ENCODE results near the gene GRIK4.

The GRIK4 gene

DNA sequence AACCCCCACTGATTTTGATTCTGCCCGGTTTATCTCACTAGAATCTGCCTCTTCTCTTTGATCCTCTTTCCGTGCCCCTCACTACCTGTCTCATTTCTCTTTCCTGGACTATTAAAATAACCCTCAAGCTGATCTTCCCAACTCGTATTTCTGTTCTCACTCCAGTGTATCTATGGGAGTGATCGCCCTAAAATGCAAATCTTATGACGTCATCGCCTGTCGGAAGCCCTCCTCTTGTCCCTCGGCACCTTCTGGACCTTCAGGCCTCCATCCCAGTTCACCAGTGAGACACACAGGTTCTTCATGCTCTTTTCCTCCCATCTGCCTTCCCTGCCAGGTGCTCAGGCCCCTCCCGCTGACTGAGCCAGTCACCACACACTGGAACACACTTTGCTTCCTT, 277.8 kb downstream of the GRIK4 start:
- DNase-seq: no peak

DNA sequence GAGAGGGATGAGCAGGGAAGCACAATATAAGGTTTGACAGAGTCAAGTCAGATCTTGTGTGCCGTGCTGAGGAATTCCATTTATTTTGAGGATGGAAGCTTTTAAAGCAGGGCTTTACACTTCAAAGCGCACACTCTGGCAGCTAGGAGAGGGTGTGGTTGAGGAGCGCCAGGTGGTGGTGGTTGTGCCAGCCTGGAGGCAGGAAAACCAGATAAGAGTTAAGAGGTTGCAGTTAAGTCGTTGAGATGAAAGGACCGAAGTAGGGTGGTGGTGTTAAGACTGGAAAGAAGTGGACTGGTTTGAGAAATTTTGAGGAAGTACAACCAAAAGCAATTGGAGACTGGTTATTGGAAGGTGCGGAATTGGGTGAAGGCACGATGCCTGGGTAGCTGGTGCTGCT, 280.8 kb downstream of the GRIK4 start:
- DNase-seq: no peak

DNA sequence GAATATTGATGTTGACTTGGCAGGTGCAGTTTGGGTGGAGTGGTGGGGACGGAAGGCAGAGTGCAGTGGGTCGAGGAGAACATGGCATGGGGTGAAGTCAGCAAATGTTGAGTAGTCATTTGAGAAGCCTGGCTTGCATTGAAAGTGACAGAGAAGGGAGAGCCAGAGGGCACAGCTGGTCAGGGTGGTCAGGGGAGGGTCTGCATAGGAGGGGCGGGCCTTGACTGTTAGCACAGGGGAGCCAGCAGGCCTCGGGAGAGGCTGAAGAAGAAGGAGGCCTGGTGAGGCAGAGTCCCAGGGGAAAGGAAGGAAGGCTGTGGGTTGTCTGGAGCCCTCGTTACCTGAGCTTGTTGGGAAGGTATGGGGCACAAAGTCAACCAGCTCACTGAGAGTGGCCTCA, 281.6 kb downstream of the GRIK4 start:
- DNase-seq: no peak

DNA sequence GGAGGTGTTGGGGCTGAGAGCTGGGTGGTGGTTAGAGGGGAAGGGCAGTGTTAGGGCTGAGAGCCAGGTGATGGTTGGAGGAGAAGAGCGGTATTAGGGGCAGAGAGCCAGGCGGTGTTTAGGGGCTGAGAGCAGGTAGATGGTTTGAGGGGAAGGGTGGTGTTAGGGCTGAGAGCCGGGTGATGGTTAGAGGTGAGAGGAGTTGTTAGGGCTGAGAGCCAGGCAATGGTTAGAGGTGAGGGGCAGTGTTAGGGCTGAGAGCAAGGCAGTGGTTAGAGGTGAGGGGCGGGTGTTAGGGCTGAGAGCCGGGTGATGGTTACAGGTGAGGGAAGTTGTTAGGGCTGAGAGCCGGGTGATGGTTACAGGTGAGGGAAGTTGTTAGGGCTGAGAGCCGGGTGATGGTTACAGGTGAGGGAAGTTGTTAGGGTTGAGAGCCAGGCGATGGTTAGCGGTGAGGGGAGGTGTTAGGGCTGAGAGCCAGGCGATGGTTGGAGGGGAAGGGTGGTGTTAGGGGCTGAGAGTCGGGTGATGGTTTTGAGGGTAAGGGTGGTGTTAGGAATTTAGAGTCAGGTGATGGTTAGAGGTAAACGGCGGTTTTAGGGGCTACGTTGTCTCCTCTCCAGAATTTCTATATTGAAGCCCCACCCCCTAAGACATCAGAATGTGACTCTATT, 282.4 kb downstream of the GRIK4 start:
- DNase-seq: no peak

DNA sequence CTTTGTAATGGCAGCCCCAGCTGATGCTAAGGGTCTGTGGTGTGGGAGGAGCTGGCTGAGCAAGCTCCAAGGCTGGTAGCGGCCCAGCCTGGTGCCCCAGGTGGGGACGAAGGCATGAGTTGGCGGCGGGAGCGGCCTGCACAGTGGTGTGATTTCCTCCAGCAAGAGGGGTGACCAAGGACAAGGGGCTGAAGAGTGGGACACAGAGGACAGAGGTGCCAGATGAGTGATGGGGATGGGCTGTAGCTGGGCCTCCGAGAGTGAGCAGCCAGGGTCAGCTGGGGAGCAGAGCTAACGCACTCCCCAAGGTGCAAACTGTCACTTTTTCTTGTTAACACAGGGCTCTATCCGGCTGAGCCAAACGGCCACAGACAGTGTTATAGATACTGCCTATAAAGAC, 283.2 kb downstream of the GRIK4 start:
- DNase-seq: no peak

DNA sequence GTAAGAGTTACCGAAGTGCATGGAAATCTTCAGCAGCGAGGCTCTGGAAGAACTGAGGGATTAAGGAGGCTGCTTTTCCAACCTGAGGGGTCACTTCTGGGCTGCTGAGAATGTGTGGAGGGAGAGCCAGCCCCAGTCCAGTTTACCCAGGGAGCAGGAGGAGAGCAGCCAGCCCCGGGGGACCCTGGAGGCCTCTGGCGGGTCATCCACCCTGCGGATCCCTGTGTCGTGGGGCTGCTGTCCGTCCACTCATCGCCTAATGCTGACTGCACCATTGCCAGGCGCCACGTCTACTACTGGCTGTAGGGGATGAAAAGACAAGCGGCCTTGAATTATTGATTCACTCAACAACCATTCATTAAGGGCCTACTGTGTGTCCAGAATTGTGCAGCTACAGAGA, 283.6 kb downstream of the GRIK4 start:
- no peak for DNase-seq

DNA sequence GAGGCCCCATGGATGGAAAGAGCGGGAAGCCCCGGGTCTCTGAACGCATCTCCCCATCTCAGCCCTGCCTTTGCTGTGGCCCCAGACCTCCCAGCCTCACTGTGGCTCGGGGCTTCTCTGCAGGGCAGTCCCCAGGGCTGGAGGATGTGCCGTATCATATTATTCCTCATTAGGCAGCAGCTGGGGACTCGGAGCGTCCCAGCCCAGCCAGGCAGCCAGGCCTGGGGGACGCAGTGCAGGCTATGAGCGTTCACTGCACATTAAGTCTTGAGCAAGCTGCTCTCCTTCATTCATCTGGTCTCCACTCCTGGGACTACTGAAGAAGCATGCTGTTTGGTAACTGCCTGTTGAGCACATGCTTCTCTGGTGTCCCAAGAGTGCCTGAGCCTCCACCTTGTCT, 285.6 kb downstream of the GRIK4 start:
- DNase-seq: no peak

DNA sequence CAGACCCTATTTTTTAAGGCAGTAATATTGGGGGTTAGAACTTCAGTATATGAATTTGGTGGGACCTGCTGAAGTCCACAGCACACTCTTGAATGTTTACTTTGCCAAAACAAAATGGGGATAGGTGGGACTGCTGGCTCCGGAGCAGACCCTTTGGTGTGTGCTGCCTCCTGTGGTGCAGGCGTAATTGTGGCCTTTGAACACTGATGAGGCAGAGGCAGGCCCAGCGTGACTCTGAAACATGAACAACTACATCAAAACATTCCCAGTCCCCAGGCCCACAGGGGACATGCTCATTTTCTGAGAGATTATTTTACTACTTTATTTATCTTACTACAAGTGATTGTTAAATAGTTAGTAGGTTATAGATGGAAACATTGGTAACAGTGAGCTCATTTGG, 287.3 kb downstream of the GRIK4 start:
- DNase-seq: no peak

DNA sequence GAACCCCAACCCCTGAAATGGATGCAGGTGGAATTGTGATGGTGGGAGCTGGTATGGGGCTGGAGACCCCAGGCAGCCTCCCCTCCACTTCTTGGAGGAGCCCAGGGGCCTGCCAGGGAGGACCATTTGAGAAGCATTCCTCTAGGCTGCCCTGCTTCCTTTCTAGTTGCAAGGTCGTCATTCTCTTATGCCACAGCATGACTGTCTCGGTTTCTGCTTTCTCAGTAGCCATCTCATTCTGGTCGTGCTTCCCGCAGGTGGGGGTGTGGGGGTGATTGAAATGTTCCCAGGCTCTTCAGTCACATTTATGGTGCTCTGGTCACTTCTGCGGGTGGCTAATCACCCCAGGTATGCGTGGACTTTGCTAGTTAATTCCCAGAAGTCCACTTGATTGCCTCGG, 288.7 kb downstream of the GRIK4 start:
- no peak for DNase-seq

DNA sequence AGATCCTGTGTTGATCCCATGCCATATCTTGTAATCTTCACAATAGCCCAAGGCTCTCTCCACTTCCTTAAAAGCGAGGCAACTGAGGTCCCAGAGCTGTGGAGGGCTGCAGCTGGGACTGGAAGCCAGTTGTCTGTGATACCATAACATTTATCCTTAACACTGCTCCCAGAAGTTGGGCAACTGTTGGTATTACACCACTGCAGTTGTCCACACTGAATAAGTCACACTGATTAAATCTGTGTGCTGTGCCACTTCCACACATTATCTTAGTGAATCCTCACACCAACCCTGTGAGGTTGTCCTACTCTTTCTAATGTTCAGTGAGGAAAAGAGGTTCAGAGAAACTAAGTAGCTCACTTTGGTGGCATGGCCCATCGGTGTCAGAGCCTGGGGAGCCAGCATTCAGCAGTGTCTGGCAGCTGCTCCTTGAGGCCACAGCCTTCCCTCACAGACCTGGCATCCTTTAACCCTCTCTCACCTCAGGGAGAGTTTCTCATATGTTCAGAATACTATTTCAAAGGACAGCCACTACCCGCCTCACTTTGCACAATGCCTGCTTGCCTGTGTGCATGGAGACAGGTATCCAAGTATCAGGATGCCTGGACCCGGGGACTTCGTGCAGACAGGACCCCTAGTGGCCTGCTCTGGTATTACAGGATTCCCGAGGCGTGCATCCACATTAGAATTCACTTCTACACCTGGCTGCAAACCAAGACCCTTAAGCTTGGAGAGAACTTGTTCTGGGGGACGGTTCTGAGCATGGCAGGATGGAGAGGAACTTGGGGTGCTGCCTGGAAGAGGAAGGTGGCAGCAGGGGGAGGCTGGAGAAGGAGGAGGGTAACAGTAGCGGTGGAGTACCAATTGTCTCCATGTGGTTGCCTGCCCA, 290.5 kb downstream of the GRIK4 start:
- peak; percentile 43 for DNase-seq

DNA sequence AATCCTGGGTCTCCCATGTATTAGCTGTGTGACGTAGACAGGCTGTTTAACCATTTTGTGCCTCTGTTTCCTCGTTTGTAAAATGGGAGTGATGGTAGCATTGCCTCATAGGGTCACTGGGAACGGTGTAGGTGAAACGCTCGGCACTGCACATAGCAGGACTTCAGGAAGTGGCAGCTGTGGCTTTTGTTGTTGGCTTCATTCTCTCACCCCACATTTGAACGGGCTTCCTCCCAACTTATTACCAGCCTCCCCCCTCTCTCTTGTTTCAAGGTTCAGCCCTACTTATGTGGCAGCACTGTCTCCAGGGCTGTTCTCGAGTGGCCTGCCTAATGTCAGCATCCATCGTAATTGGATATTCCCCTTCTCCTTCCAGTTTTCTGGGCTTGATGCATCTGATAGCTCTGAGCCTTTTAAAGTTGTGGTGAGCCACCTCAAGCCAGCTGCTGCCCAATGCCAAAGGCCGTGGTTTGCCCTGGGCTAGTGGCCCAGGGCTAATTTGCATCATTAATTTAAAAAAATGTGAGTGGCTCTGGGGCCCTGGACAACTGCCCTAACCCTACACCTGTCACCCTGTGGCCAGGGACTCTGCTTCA, 294.5 kb downstream of the GRIK4 start:
- no peak for DNase-seq

DNA sequence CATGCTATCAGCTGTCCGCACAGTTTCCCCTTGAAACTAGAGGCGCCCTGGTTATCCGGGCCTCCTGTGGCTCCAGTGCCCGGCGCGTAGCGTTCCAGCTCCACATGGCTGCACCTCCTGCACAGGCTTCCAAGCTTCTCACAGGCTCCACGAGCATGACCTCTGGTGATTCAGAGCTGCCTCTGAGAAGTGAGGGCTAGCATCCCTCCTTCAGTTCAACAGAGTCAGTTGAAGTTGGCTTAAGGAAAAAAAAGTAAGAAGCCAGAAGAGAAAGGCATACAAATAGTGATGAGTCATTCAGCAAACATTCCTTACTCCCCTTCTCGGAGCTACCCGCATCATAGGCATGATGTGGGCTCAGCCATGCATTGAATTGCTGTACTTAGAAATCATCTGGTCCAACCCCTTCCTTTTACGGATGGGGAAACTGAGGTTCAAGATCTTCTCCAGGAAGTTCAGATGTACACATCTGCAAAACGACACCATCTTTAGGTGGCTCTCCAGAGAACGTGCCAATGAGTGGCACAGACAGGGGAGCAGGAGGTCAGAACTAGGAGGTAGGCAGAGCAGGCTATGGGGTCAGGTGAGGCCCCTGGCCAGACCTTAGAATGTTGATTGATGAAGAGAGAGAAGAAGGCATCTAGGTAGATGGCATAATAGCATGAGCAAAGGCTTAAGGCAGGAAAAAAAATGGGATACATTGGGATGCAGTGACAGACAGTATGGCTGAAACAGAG, 296.0 kb downstream of the GRIK4 start:
- peak; percentile 99 for DNase-seq

DNA sequence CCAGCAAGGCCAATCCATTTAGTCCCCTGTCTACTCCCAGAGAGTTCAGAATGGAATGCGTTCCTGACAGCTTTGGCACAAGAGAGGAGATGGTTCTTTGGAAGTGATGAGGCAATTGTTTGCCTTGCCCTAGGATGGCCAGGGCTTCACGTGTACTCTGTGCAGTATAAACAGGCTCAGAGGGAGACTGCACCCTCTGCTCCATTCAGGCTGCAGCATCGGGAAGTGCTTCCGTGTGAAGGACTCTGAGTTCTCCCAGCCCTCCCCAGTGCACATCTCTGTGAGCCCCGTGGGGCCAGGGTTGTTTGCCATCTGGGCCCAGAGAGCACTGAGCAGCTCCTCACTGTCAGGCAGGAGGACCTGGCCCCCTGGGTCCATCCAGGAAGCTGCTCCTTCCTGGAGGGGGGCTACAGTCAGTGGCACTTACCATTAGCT, 297.1 kb downstream of the GRIK4 start:
- DNase-seq: peak; percentile 23

DNA sequence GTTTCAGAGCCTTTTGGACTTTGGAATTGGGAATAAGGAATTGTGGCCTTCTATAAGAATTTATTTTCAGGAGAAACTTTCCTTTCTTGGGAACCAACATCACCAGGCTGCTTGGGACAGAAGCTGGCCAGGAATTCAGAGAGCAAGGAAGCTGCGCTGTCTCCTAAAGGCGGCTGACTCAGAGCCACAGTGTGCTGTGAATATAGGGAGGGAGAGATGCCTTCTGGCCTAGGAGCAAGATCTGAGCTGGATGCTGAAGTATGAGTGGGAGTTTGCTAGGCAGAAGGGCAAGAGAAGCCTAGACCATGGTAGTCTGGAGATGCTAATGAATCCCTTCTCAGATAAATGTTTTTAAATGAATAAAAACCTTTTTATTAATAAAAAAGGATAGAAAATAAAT, 298.7 kb downstream of the GRIK4 start:
- peak; percentile 85 for DNase-seq

DNA sequence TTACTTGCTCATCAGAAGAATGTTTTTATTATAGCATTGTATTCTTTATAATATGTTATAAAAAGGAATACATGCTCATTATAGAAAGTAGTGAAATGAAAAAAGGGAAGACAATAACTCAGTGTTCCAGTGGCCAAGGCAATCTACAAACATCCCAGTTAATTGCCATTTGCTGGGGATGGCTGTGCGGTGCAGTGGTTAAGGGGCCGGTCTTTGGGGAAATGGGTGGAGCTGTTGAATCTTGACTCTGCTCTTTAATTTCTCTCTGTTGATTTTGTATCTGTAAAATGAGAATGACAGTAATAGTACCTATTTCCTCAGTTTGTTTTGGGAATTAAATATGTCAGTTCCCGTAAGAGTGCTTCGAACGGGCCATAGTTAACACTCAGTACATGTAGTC, 299.7 kb downstream of the GRIK4 start:
- no peak for DNase-seq

DNA sequence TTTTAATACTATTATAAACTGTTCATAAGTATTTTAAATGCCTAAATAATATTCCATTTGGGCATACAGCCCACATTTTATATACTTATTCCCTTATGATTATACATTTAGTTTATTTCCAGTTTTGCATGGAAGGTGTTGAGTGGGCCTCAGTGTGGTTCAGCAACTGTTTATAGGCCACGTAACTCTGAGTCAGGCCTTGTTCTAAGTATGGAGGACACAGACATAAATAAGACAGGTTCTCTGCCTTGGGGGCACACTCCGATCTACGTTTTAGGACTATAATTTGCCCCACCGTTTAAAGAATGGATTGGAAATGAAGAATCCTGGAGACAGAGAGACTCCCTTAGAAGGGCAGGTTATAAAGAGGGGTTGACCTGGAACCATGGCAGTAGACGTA, 300.2 kb downstream of the GRIK4 start:
- no peak for DNase-seq

DNA sequence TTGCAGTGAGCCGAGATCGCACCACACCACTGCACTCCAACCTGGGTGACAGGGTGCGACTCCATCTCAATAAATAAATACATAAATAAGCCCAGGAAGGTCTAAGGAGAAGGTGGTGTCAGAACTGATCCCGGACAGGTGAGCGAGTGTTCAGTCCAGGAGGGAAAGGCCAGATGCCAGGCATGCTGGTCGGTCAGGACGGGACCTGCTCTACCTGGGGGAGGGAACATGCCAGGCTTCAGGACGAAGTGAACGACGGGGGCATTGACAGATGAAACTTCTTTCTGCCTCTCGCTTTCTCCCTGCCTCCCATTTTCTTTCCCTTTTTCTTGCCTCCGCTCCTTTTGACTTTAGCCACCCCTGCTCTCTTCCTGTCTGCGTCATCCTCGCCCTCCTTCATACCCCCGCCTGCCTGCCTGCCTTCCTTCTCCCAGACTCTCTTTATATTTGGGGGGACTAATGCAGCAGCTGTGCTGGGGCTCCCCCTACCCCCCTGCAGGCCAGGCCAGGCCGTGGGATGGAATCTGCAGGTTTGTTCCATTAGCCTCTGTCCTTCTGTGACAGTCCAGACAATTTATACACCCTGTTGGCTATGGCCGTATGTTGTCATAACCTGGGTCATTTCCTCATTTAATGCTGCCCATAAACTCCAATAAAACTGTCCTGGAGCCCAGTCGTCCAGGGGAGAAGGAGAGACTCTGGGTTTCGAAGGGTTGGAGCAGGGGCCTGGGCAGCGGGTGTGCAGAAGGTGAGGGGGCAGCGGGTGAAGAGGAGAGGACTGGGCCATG, 303.2 kb downstream of the GRIK4 start:
- DNase-seq: no peak

DNA sequence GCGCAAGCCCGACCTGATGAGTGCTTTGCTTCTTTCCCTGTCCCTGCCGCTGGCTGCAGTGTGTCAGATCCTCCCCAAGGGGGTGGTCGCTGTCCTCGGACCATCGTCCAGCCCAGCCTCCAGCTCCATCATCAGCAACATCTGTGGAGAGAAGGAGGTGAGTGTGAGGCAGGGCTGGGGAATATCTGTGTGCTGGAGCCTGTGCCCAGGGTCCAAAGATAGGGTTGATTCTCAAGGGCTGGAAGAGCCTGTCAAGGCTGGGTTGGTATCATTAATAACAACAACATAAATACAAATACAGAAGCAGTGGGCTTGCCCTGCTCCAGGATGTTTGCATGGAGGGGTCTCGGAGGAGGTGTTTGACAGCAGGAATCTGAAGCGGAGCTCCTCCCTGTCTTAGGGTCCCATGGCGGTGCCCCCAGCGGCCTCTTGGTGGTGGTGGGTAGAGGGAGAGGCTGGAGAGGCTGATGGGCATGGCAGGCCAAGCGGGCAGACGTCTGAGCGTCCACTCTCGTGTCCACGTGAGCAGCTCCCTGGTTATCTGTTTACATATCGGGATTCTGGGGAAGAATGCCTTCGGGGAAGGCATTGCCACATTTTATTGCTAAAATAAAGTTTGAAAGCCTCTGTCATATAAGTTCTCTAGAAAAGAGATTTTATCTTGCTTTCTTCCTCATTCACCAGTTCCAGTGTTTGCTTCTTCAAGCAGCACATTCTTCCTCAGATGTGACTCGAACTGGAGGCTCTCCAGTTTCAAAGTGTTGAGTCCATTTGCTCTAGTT, 304.0 kb downstream of the GRIK4 start:
- DNase-seq: no peak

DNA sequence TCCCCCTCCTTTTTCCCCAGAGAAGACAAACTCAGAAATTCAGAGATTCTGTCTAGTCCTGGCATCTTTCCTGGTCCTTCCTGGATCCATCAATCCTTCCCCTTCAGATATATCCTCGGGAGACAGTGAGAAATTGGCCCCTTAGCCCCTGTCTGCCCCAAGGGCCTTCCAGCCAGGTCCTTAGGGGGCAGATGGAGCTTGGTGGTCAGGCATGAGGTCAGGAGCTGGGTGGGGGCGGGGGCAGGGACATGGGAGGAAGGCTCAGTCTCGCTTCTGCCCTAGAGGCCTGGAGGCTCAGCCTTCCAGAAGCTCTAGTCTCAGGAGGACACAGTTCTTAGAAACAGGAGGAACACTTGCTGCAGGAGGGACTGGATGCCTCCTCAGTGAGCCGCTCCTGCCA, 304.6 kb downstream of the GRIK4 start:
- no peak for DNase-seq

DNA sequence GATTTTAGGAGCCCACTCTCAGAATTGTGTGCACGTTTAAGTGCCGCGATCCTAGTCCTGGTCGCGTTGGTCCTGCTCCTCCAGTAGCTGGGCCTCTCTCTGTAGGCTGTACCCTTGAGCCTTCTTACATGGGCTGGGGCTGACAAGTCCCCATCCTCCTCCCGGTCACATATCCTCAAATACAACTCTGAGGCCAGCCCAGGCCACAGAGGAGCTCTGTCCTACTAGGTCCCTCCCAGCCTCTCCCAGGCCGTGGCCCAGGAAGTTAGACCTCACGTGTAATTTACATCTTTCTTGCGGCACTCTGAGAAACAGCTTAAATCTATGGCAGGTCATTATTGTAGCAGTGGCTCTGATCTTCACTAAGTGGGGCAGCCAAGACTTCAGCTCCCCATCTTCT, 305.2 kb downstream of the GRIK4 start:
- DNase-seq: no peak

DNA sequence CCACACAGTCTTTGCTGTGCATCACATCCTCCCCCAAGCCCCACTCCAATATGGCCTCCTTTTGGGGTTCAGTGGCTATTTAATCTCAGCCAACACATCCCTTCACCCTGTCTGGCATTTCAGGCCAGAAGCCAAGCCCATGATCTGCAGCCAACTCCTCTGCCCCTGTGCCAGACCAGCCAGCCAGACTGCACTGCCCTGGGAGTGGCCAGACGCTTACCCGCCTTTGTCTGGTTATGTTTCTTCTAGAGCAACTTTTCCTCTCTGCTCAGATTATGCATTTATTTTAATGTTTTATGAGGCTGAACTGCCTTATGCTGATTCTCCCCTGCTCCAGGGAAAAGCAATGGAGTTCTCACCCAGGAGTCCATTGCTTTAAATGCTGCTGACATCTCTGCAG, 305.6 kb downstream of the GRIK4 start:
- DNase-seq: no peak

DNA sequence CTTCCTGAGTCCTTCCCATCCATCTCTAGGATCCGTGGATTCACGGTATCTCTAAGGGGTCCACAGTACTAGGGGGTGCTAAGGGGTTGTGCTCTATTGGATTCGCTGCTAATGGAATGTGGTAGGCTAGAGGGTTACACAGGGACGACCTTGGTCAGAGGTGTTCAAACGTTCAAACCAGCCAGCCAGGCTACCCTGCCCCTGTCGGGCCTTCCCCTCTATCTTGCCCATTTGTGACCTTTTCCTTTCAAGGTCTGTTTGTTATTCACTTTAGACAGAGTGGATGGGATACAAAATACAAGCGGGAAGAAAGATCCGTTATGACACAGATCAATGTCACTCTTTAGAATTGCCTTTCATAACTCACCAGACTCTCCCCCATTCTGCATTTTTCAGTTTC, 306.5 kb downstream of the GRIK4 start:
- no peak for DNase-seq
